Activated CD8-positive, alpha-beta memory T cell treated with anti-CD3 and anti-CD28 coated beads for 24 hours (primary cell): ENCODE data around the gene XK.

ENCODE experiments used
- DNase-seq: peaks from one replicate; pipeline ENCODE4 v3.0.0-alpha.2; 2020

Gene XK

DNA sequence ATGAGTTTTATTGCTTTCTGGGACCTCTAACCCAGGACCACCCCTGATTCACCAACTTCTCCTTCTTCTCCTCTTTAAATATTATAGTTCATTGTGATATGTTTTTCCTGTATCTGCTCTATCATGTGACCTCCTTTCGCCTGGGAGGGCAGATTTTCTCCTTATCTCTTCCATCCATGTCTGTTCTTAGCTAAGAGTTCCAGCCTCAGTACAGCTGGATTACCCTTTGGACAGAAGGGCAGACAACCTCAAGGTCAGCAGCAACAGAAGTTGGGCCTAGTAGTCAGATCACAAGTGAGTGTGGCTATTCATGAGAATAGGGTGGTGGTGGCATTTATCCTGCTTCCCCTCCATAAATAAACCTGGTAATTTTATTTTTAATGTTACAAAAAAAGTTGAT lies 5.7 kb upstream of the XK start:
- DNase-seq = no peak

DNA sequence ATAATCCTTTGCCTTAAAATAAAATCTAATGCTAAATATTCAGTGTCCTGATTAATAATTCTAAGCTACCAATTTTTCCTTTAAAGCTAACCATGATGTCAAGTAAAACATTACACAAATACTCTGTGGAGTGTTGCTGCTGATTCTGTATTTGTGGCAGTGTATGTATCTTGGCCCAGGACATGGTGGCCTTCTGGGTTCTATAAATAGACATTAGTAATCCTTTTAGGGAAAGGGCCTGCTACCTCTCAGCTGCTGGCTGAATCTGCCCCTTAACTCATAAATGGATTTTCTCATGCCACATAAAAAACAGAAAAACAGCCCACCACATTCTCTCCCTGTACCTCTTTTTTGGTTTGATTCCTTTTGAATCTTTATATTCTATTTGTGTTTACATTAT lies 1.2 kb upstream of the XK start:
- no peak for DNase-seq

- DNase-seq = no peak
These were observed 618 bp upstream of the XK start for GRCh38 chrX:37684973-37685372.

GRCh38 chrX:37686369-37686995 lies 891 bp downstream of the XK start:
- no peak for DNase-seq

DNA sequence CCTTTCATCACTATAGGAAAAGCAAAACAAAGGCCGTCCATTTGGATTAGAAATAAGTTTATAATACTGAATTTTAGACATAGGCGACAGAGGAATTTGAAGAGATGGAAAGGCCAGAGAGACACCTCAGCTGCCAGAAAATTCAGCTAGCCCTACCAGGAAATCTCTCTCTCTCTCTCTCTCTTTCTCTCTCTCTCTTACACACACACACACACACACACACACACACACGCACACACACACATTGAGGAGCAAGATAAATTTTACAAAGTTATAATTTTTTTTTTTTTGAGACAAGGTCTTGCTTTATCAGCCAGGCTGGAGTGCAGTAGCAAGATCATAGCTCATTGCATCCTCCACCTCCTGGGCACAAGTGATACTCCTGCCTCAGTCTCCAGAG lies 1.4 kb downstream of the XK start:
- no peak for DNase-seq

- DNase-seq = no peak
These were observed 4.5 kb downstream of the XK start for GRCh38 chrX:37690119-37690518.

- no peak for DNase-seq
These were observed 7.3 kb downstream of the XK start for GRCh38 chrX:37692918-37693317.

GRCh38 chrX:37697169-37697760 lies 11.7 kb downstream of the XK start:
- no peak for DNase-seq

GRCh38 chrX:37701588-37701987 lies 16.0 kb downstream of the XK start:
- DNase-seq = no peak

DNA sequence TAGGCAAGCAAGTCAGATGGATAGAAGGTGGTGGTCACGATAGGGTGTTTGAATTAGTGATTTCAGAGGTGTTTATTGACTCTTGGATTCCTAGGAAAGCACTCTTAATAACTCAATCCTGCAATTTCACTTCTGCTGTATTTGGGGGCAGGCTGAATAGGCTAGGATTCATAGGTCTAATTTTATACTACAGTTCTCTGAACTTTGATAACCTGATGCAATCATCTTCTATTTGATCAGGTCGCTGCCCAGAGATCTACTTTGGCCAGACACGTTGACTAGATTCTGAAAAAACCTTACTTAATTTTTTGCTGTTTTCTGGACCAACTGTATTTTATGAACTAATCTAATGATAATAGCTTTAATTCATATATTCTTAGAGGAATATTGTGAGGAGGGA lies 26.4 kb downstream of the XK start:
- DNase-seq = no peak

- DNase-seq = no peak
These were observed 26.9 kb downstream of the XK start for GRCh38 chrX:37712458-37712857.

DNA sequence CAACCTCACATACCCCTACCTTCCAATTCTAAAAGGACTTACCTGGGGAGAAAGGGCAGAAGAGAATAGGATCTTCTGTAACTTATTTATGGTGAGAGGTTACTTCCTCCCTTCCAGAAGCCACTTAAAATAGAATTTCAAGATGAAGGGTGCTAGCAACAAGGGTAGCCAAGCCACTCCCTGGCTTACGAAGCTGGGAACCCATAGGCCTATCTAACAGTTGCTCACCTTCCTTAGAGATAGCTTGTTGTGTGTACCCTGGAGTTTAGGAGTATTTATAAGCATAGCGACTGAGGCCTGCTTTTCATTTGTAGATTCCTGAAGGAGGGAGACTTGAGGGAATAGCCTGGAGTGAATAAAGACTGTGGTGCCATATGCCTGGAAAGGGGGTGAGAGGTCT lies 28.9 kb downstream of the XK start:
- no peak for DNase-seq

GRCh38 chrX:37716602-37717001 lies 31.0 kb downstream of the XK start:
- no peak for DNase-seq

GRCh38 chrX:37717708-37718107 lies 32.1 kb downstream of the XK start:
- DNase-seq = no peak

DNA sequence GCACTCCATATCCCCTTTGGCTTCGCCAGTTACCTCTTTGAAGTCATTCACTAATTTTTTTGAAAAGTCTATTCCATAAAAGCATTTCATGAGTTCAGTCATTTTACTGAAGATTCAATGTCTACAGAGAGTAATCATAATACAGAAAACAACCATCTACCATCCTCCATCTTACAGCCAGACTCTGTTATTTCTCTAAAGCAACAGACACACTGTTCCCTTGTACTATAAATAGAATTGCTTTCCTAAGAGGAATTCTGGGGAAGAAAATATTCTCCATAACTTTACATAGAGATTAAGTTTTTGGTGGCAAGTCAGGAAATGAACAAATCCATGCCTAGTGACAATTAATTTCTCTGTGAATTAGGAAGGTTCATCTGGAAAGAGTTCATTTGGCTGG lies 37.0 kb downstream of the XK start:
- no peak for DNase-seq

- no peak for DNase-seq
These were observed 40.8 kb downstream of the XK start for GRCh38 chrX:37726346-37726745.

- peak; percentile 89 for DNase-seq
These were observed 59.8 kb downstream of the XK start for GRCh38 chrX:37745354-37745753.

DNA sequence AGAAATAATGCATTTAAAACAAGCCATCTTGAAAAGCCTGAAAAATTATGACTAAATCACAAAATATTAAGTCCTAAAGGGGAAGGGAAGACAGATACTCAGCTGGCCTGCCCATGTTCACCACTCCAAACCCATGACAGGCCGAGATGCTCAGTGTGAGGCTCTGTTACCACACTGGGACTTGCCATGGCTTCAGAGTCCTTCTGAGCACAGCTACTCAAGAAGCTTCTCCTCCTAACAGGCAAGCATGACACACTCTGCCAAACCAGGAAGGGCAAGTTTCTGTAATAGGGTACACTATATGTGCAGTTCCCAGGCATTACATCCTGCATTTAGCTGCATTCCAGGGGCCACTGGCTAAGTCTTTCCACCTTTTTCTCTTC lies 60.2 kb downstream of the XK start:
- no peak for DNase-seq

- DNase-seq = peak; percentile 71
These were observed 60.8 kb downstream of the XK start for GRCh38 chrX:37746218-37746941.

- no peak for DNase-seq
These were observed 61.4 kb downstream of the XK start for GRCh38 chrX:37746951-37747350.

- no peak for DNase-seq
These were observed 66.7 kb downstream of the XK start for GRCh38 chrX:37752281-37752680.

GRCh38 chrX:37752936-37753335 lies 67.3 kb downstream of the XK start:
- no peak for DNase-seq

GRCh38 chrX:37753384-37753783 lies 67.8 kb downstream of the XK start:
- no peak for DNase-seq

DNA sequence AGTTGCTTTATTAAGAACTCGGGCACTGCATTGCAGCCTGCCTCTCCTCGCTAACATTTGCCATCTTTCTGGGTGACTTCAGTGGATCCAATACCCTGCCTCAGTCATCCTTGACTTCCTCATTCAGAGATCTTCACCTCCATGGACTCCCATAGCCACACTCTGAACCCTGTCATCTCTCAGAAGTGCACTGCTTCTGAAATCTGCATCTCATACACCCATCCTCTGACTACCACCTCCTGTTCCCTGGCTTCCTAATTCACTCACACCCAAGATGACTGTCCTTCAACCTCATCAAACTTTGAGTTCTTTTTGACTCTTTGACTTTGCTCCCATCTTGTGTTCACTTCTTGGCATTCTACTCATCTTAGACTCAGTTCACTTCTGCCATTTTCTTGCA lies 68.9 kb downstream of the XK start:
- DNase-seq = no peak

GRCh38 chrX:37755025-37755424 lies 69.4 kb downstream of the XK start:
- DNase-seq = no peak
